ENCODE results near the gene LPO.

LPO gene

GRCh38 chr17:58315750-58316149 is 77.4 kb downstream of the LPO start:
- no peak for DNase-seq (ENCODE audit: low read depth in 2 of 2, low spot score in 1 of 2)

GRCh38 chr17:58316260-58316960 is 78.0 kb downstream of the LPO start:
- no peak for DNase-seq (ENCODE audit: low read depth in 2 of 2, low spot score in 1 of 2)

DNA sequence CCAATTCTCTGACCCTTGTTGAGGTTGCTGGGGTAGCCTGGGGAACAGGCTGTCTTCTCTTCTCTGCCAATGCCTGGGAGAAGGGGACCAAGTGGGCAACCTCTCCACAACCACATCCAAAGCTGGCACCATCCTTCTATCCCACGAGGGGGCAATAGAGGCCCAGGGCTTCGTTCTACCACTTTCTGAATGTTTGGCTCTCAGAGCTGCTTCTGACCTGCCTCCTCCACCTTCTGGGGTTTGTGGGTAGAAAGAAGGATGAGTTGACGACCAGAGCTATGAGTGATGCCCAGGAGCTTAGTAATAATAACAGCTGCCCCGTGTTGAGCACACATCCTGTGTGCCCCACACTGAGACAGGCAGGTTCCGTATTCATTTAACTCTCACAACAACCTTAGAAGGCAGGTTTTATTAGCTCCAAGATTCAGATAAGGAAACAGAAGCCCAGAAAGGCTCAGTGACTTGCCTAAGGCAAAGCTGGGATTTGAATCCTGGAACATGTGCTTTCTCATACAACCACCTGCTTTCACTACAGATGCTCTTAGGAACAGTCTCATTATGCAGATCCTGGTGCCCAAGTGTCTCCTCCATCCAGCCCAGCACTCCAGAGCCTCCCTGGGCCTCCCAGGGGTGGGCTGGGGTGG is 79.2 kb downstream of the LPO start:
- no peak for DNase-seq (ENCODE audit: low read depth in 2 of 2, low spot score in 1 of 2)

DNA sequence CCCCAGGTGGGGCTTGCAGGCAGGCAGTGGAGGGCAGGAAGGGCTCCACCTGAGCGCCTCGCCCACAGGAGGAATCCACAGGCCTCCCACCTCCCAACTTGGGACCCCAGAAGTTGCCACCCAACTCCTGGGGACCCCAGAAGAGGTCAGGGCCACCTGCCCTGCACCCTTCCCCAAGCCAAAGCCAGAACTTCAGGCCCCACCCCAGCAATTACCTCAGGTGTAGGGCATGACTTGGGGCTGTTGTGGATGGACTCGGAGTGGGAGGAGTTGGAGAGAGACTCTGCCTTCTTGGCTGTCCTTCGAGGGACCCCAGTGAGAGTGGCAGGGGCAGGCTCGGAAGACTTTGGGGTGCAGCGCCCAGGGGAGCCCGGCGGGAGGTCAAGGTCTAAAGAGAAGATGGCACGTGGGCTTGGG is 79.7 kb downstream of the LPO start:
- no peak for DNase-seq (ENCODE audit: low read depth in 2 of 2, low spot score in 1 of 2)
